Progenitor cell of endocrine pancreas (in vitro differentiated cells): ENCODE data around the gene BRPF1. TPM values are rescaled to one million over a fixed set of nuclear protein-coding genes. Genes with fewer than 3 reads are reported as not detected.

ENCODE experiments used
- DNase-seq: peaks from one replicate; pipeline ENCODE4 v3.0.0; 2021; ENCODE audit warnings: low spot score; ENCODE audit not compliant: unreplicated experiment
- H3K27ac Mint-ChIP-seq: 2 replicates; pipeline ENCODE4 v1.8.0; 2021; ENCODE audit warnings: mild to moderate bottlenecking, moderate library complexity, mixed read lengths
- H3K27me3 Mint-ChIP-seq: 2 replicates; pipeline ENCODE4 v1.8.0; 2021; ENCODE audit warnings: mixed read lengths
- H3K36me3 Mint-ChIP-seq: 2 replicates; pipeline ENCODE4 v1.8.0; 2022; ENCODE audit warnings: mixed read lengths; ENCODE audit not compliant: insufficient read depth
- H3K4me1 Mint-ChIP-seq: 2 replicates; pipeline ENCODE4 v1.8.0; 2021; ENCODE audit warnings: low read depth, mixed read lengths
- H3K4me3 Mint-ChIP-seq: 2 replicates; pipeline ENCODE4 v1.8.0; 2021; ENCODE audit warnings: low read depth, mild to moderate bottlenecking, moderate library complexity, mixed read lengths
- H3K9me3 Mint-ChIP-seq: 2 replicates; pipeline ENCODE4 v1.8.0; 2021; ENCODE audit warnings: low read depth, mixed read lengths
- long read RNA-seq: library from polyadenylated mRNA; unstranded; transcript quantifications from one replicate; pipeline ENCODE4 v2.0.0, GENCODE V29; 2020
- total RNA-seq: library from RNA; stranded (reverse); gene quantifications from 2 replicates; pipeline ENCODE4 v1.2.1, GENCODE V29; 2021
- TF ChIP-seq, protein P1 (sequence below): fragments of 200-600 bp; sonication (generic); IDR thresholded peaks from one replicate; pipeline ENCODE4 v1.5.0; 2021; ENCODE audit warnings: antibody characterized with exemption, mild to moderate bottlenecking; ENCODE audit not compliant: unreplicated experiment

BRPF1 gene, protein sequence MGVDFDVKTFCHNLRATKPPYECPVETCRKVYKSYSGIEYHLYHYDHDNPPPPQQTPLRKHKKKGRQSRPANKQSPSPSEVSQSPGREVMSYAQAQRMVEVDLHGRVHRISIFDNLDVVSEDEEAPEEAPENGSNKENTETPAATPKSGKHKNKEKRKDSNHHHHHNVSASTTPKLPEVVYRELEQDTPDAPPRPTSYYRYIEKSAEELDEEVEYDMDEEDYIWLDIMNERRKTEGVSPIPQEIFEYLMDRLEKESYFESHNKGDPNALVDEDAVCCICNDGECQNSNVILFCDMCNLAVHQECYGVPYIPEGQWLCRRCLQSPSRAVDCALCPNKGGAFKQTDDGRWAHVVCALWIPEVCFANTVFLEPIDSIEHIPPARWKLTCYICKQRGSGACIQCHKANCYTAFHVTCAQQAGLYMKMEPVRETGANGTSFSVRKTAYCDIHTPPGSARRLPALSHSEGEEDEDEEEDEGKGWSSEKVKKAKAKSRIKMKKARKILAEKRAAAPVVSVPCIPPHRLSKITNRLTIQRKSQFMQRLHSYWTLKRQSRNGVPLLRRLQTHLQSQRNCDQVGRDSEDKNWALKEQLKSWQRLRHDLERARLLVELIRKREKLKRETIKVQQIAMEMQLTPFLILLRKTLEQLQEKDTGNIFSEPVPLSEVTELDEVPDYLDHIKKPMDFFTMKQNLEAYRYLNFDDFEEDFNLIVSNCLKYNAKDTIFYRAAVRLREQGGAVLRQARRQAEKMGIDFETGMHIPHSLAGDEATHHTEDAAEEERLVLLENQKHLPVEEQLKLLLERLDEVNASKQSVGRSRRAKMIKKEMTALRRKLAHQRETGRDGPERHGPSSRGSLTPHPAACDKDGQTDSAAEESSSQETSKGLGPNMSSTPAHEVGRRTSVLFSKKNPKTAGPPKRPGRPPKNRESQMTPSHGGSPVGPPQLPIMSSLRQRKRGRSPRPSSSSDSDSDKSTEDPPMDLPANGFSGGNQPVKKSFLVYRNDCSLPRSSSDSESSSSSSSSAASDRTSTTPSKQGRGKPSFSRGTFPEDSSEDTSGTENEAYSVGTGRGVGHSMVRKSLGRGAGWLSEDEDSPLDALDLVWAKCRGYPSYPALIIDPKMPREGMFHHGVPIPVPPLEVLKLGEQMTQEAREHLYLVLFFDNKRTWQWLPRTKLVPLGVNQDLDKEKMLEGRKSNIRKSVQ (N-terminal part only)
- 25.2 and 25.6 TPM in 2 replicates for total RNA-seq
- long read RNA-seq, partial matches to known transcripts: 0 of 3 reads
- long read RNA-seq, other reads (novel, unspliced or antisense): 3 of 3 reads

DNA sequence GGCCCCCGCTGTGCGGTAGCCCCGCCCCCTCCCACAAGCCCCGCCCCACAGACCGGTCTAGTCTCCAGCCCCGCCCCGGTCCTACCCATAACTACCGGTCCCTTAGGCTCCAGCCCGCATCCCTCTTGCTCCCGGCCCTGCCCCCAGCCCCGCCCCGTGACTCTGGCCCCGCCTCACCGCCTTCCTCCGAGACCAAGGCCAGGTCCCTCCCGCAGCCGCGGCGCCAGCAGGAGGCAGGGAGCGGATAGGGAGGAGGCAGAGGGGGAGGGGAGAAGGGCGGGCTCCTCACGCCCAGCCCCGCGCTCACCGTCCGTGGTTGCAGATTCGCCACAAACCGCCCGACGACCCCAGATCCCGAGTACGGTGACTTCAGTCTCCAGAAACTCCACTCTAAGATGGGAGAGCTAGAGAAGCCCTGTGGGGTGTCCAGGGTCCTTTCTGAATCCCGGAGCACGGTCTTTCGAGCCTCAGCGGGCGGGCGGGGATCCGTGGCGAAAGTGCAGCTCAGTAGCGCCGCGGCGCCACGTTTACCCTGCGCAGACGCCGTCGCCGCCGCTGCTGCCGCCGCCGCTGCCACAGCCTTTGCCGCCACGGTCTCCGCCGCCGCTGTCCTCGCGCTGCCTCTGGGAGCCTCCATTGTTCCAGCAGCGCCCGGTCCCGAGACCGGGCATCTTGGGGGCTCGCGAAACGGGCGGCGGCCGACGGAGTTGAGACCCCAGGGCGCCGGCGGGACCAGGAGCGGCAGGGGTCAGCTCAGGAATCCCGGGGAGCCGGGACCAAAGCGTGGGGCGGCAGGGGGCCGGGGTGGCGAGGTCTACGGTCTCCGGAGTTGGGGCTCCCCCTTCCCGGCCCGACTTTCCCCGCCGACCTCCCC is at the start of gene BRPF1:
Gene BRPF1, plus strand, starts transcription at position 530 of the 874 bp plus-strand sequence. CDS start 2,406 bp downstream, outside the sequence.
- H3K4me3 Mint-ChIP-seq: peak within 1 kb of the TSS; percentile 96
- no peaks in the 10 kb centered on the region for H3K9me3 Mint-ChIP-seq
- H3K36me3 Mint-ChIP-seq: peaks cover 2% of the 10 kb centered on the region
- peaks cover 15% of the 10 kb centered on the region for H3K27me3 Mint-ChIP-seq
- TF ChIP-seq, protein P1, sequence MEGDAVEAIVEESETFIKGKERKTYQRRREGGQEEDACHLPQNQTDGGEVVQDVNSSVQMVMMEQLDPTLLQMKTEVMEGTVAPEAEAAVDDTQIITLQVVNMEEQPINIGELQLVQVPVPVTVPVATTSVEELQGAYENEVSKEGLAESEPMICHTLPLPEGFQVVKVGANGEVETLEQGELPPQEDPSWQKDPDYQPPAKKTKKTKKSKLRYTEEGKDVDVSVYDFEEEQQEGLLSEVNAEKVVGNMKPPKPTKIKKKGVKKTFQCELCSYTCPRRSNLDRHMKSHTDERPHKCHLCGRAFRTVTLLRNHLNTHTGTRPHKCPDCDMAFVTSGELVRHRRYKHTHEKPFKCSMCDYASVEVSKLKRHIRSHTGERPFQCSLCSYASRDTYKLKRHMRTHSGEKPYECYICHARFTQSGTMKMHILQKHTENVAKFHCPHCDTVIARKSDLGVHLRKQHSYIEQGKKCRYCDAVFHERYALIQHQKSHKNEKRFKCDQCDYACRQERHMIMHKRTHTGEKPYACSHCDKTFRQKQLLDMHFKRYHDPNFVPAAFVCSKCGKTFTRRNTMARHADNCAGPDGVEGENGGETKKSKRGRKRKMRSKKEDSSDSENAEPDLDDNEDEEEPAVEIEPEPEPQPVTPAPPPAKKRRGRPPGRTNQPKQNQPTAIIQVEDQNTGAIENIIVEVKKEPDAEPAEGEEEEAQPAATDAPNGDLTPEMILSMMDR: no peak
- peaks cover 13% of the 10 kb centered on the region for H3K4me1 Mint-ChIP-seq
- DNase-seq: peak; percentile 98
- peak within 1 kb of the TSS; percentile 100 for H3K27ac Mint-ChIP-seq

DNA sequence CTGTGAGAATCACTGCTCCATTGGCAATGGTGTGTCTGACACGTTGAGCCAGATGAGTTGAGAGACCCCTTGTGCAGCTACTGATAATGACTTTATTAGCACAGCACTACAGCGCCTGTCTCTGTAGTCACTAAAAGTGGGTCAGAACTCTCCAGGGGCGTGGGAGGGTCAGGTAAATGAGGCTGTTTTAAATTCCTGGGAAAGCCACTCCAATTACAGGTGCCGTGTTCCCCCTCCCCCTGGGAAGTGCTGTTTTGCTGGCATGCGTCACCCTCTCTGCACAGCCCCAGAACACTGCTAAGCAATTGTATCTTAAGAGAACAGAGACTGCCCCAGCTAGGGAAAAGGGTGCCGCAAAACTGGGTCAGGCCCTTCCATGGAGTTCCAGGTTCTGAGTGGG is 49.4 kb upstream of the BRPF1 start:
- Mint-ChIP-seq H3K36me3 (peaks cover 13% of the 10 kb centered on the region), H3K27ac (no peak overlapping the region), H3K4me1 (no peaks in the 10 kb centered on the region), H3K9me3 (no peaks in the 10 kb centered on the region), H3K27me3 (no peaks in the 10 kb centered on the region), H3K4me3 (no peak overlapping the region)
- TF ChIP-seq, protein P1: no peak
- no peak for DNase-seq

DNA sequence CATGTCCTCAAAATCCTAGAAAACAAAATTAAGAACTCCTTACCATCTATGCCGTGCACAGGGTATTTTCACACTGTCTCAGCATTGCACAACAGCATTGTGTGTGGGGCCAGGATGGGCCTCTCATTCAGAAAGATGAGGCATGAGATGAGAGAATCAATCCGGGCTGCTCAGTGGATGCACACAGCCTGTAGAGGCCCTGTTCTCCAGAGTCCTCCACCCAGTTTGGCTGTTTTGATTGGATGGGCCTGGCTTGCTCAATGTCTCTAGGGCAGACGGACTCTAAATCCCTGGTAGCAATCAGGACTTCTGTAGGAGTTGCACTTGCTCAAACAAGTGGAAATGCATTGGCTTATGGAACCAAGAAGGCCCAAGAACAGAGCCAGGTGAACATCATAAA is 48.1 kb upstream of the BRPF1 start:
- H3K36me3 Mint-ChIP-seq: peaks cover 13% of the 10 kb centered on the region
- no peak overlapping the region for H3K27ac Mint-ChIP-seq
- TF ChIP-seq, protein P1: no peak
- no peaks in the 10 kb centered on the region for H3K4me1 Mint-ChIP-seq
- no peaks in the 10 kb centered on the region for H3K9me3 Mint-ChIP-seq
- DNase-seq: no peak
- no peak overlapping the region for H3K4me3 Mint-ChIP-seq
- H3K27me3 Mint-ChIP-seq: no peaks in the 10 kb centered on the region

DNA sequence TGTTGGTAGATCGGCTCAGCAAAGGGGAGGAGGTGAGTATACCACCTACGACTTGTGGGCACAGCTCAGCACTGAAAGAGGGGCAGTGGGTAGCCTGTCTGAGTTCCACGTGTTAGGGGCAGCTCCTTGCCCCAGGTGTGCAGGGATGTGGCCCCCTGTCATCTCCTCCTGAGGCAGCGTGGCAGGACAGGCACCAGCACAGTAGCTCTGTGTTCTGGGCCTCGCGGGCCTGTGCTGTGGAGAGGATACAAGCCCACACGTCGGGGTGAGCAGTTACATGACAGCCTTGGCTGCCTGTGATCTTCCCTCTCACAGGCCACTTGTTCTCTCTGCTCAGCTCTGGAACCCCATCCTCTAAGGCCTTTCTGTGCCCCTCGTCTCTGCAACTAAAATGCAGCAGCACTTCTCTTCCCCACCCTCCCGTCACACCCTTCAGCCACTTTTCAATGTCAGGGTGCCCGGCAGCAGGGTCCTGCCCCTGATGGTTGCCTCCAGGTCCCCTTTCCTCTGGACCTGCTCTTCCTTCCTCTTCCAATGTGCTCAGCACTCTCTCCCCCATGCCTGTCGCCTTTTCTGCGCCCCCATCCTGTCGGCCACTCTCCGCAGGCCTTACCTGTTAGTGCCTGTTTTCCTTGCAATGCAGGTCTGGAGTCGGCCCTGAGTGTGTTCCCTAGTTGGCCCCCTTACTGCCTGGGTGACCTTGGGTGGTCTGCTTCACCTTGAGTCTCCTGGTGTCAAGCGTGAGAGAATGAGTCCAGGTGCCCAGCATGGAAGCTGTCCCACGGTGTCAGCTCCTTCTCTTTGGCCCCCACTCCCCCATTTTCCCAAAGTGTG is 46.1 kb upstream of the BRPF1 start:
- H3K9me3 Mint-ChIP-seq: no peaks in the 10 kb centered on the region
- no peaks in the 10 kb centered on the region for H3K4me1 Mint-ChIP-seq
- H3K4me3 Mint-ChIP-seq: no peak overlapping the region
- no peak for DNase-seq
- H3K27me3 Mint-ChIP-seq: no peaks in the 10 kb centered on the region
- H3K36me3 Mint-ChIP-seq: peaks cover 7% of the 10 kb centered on the region
- no peak overlapping the region for H3K27ac Mint-ChIP-seq
- TF ChIP-seq, protein P1: no peak
